Measurements from ENCODE around the gene SRRM5. TPM values are rescaled to one million over a fixed set of nuclear protein-coding genes. Genes with fewer than 3 reads are reported as not detected.

The SRRM5 gene
- polyA plus RNA-seq, 1 of the 3 experiments (the other 2 are of a cell fraction): 0.15 TPM

GRCh38 chr19:43640424-43640757 lies 28.5 kb downstream of the SRRM5 start:
- WGBS (ENCODE audit: low lambda C conversion rate): 34% methylated on average over 4 of the region's 9 CpGs
- Histone ChIP-seq H3K4me1 (ENCODE audit: control insufficient read depth in 1 of 2, insufficient read depth in 2 of 2, low read depth in 1 of 2, low read length in 1 of 2) (peaks cover 0 to 14% of the 10 kb centered on the region in 2 experiments; a peak in 1 of 4 replicates), H3K79me2 (ENCODE audit: insufficient read depth) (no peaks in the 10 kb centered on the region), H3F3A (replicated peaks; ENCODE audit: insufficient read depth) (peaks cover 12% of the 10 kb centered on the region), H3K4me2 (peak overlapping the region; percentile 81), H3K4me3 (ENCODE audit: low read depth in 2 of 2, low read length in 1 of 2) (peak overlapping the region; percentile 50 to 59), H2AFZ (ENCODE audit: low read depth) (peak overlapping the region; percentile 63; the same call in 1 of the 2 replicates), H3K9ac (no peak overlapping the region), H3K27ac (ENCODE audit: low read depth in 2 of 2, low read length in 1 of 2) (no peak overlapping the region), H3K9me3 (no peaks in the 10 kb centered on the region), H3K9me2 (no peaks in the 10 kb centered on the region), H3K36me3 (replicated peaks in 1 of 2; ENCODE audit: control insufficient read depth in 1 of 2, insufficient read depth in 2 of 2, low read length in 1 of 2) (no peaks in the 10 kb centered on the region), H4K20me1 (ENCODE audit: insufficient read depth) (no peaks in the 10 kb centered on the region), H3K27me3 (ENCODE audit: insufficient read depth) (no peaks in the 10 kb centered on the region; the same call in 1 of the 2 replicates)
- TF ChIP-seq TCF12 (IDR thresholded peaks at IDR 0.05) (no peak), USF2 (IDR thresholded peaks at IDR 0.05; ENCODE audit: borderline replicate concordance, low read depth, low read length) (no peak), RAD21 (IDR thresholded peaks at IDR 0.05; ENCODE audit: low read length) (no peak), ZBTB33 (IDR thresholded peaks at IDR 0.05; ENCODE audit: borderline replicate concordance, low read depth) (no peak), TEAD4 (IDR thresholded peaks at IDR 0.05; ENCODE audit: borderline replicate concordance, insufficient read depth) (no peak), REST (IDR thresholded peaks at IDR 0.05; ENCODE audit: low read depth, low read length) (no peak), PBX3 (IDR thresholded peaks at IDR 0.05) (no peak), MAX (IDR thresholded peaks at IDR 0.05; ENCODE audit: low read depth) (no peak), CHD2 (IDR thresholded peaks at IDR 0.05; ENCODE audit: low read length, partially characterized antibody) (no peak), IRF3 (IDR thresholded peaks at IDR 0.05; ENCODE audit: low read depth, low read length) (no peak), FOXM1 (IDR thresholded peaks at IDR 0.05; ENCODE audit: low read depth) (no peak), SIN3A (IDR thresholded peaks at IDR 0.05; ENCODE audit: borderline replicate concordance, low read depth, low read length) (no peak), NRF1 (IDR thresholded peaks at IDR 0.05; ENCODE audit: low read depth, low read length) (no peak)
- ChIA-PET CTCF (interaction anchor here (2.0 kb wide), 1 partner anchor 11 kb away, joined by 10 read pairs; no protein-coding TSS in a partner anchor), POLR2A (no interaction called here)
- DNase-seq: no peak
